NCI-H774 (cell line): ENCODE data around the gene BRAP.
"Not testable (repeated sequence)": the region's sequence is repeated elsewhere in the genome, so short reads cannot be mapped to it uniquely, and the experiment has no call there.

Source experiments
- DNase-seq: peaks from one replicate; lab custom pipeline; 2025; lab: John Stamatoyannopoulos, UW

The BRAP gene

GRCh38 chr12:111677186-111677585, 8.6 kb downstream of the BRAP start:
- no peak for DNase-seq

- no peak for DNase-seq
Observed at GRCh38 chr12:111673503-111673902, 12.3 kb downstream of the BRAP start.

DNA sequence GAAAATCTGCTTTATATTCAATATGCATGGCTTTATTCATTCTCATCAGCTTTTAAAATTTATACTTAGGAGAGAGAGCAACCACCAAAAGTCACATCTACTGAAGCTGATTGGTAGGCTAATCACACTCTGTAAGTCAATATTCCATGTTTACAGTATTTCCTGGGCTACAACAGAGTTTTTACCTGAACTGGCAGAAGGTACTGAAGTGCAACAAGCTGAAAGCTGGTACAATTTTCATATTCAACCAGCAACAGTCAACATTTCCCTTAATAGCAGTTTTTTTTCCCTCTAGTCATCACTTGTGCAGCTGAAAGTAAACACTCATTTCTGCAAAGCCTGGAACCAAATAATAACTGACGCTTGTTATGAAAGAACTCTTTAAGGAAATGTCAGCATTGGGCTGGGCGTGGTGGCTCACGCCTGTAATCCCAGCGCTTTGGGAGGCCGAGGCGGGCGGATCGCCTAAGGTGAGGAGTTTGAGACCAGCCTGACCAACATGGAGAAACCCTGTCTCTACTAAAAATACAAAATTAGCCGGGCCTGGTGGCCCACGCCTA, 12.9 kb downstream of the BRAP start:
- DNase-seq = peak; percentile 23

DNA sequence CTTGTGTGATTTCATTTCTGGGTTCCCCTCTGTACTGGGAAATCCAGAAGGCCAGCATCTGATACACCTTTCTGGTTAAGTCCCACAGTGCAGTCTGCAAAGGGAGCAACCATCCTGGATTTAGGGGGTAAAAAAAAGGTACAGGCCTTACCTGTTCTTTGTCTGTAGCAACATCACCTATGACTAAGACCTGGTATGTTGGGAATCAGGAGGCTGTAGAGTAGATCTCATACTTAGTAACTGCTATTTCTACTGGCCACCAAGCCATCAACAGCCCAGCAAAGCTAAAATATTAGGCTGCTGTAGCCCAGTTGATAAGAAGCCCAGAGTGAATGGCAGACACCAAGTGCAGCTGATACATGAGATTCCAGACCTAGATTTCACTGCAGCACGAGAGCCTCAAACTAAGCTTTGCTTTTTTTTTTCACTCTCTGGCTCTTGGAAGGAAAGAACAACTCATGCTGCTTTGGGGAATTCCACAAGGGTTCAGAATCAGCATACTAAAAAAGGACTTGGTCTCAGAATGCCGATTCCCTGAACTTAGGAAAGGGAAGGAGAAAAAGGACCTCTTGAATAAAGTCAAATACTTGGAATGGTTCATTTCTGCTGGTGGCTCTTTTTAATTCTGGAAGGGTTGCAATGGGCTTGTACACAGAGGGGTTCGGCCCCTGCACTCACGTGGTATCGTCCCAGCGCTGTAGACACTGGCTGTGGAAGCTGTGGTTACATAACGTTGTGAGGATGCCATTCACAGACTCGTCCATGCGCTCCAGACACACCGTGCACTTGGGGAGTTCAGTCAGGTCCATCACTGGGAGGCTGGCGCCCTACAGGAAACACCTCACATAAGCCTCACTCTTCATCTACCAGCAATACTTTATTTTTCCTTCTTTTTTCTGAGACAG, 20.5 kb downstream of the BRAP start:
- DNase-seq = no peak

DNA sequence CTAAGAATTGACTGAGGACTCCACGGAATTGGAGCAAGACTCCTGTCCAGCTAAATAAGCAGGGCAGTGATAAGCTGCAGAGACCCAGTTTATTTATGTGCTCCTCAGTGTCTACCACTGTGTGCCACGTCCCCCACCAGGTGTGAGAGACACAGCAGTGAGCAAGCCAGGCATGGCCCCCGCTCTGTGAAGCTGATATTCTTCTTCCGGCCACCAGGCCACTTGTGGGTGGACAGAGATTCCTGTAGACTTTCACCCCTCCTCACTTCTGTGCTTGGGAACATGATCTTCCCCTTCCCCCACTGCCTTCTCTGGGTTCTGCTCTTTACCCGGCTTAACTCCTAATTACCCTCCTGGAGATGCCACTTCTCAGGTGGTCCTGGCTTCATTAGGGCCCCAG, 21.3 kb downstream of the BRAP start:
- no peak for DNase-seq

- no peak for DNase-seq
Observed at GRCh38 chr12:111656016-111656415, 29.7 kb downstream of the BRAP start.

DNA sequence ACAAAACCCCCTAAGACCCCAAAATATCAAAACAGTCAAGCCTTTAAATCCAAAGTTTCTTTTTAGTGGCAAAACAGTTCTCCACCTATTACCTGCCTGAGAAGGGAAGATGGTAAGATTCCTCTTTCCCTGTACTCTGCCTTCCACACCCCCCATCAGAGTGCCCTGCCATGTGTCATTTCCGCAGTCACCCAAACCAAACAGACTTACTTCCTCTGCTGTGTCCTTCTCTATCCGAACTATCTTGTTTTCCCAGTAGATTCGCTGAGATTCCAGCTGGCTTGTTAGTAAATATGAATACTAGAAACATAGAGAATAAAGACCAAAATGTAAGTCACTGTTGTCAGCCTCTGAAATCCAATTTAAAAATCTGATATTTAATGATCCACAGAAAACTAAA, 30.4 kb downstream of the BRAP start:
- no peak for DNase-seq

GRCh38 chr12:111653596-111653995, 32.2 kb downstream of the BRAP start:
- DNase-seq = no peak

DNA sequence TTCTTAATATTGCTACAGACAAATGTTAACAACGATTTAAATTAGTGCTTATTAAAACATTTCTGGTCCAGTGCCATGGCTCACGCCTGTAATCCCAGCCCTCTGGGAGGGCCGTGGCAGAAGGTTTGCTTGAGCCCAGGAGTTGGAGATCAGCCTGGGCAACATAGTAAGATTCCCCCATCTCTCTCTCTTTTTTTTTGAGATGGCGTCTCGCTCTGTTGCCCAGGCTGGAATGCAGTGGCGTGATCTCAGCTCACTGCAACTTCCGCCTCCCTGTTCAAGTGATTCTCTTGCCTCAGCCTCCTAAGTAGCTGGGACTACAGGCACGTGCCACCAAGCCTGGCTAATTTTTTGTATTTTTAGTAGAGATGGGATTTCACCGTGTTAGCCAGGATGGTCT, 33.2 kb downstream of the BRAP start:
- not testable (repeated sequence) for DNase-seq

- no peak for DNase-seq
Observed at GRCh38 chr12:111650912-111651311, 34.8 kb downstream of the BRAP start.

GRCh38 chr12:111645433-111645832, 40.3 kb downstream of the BRAP start:
- DNase-seq = no peak

DNA sequence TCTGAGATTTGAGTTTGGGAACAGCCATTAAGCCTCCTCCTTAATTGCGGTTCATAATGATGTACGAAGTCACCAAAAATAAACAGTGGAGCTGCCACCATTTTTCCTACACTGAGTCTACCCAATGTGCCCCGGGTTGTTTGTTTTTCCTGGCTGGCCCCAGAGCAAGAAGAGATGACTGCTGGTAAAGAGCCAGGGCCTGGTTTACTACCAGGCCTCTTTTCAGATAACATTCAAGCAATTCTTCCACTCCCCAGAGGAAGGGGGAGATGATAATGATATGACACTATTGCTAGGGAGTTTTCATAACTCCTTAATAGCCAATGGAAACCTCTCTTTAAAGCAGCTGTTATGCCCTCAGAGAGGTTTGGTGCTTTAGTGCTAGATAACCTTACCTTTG, 42.3 kb downstream of the BRAP start:
- DNase-seq = peak; percentile 16

DNA sequence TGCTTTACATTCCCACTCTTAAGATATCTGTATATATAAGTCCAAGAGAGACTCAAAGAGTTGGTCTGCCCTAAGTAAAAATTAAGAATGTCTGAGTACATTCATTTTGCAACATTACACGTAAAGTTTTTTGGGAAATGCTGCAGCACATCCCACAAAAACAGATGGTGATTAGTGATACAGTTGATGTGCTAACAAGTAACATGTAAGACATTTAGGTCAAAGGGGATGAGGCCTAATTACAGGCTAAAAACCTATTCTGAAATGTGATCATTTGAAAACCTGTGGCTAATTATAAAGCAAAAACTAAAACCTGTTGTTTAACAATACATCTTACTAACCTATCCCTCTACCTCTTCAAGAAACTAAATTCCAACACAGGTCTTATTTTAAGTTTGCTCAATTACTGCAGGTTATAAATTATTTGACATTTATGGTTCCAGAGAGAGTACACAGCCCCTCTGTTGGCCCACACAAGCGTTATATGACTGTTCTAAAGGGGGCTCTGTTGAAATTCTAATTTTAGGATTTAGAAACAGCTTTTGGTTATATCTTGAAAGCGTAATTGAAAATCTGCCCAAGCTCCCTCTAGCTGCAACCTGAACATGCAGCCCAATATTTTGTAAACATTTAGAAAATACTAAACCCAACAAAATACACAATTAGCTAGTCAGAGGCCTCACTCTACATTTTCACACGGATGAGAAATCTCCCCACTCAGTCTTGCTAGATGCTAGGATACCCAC, 42.9 kb downstream of the BRAP start:
- DNase-seq = no peak

- no peak for DNase-seq
Observed at GRCh38 chr12:111640506-111640905, 45.2 kb downstream of the BRAP start.

DNA sequence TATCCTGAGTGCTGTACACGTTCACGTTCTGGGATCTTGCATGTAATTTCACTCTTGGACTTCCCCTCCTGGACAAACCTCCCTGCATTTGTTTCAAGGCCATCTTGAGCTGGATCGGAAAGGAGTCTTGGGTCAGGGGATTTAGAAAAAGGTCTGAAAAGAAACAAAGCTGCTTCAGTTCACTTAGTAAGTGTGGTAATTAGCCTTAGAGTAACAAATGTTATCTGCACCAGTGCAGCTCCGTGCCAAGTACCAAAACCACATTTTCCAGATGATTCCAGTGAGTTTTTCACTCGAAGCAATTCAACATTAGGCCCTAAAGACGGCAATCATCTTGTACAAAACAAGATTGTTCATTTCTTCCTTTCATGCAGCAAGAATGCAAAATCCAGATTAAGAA, 47.2 kb downstream of the BRAP start:
- no peak for DNase-seq

DNA sequence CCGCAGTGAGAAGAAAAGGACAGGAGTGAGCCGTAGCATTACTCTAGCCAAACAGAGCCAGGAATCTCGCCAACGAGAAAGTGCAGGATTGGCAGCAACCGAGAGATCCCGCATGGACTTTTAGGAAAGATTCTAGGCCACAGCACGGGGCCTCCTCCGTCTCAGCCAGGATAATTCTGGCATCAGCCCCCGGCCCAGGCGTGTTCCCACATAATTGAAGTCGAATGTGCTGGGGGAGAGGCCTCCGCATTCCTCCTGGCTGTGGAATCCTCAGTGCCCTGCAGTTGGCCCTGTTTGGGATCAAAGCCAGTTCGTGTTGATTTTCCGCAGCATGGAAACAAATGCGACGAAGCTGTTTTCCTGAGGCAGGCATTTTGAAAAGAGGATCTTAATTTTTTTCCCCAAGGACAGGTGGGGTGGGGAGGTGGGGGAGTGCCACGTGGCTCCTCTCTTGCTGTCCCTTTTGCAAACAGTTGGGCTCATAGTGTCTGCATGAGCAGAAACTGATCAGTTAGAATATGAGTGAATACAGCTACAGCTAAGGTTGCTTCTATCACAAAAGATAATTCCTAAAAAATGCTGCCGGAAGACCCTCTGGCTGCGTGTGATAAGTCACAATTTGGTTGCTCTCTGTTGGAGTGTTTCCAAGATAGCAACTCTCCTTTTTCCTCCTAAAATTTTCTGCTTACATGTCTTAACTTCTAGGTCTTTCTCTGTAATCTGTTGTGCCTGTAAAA, 49.4 kb downstream of the BRAP start:
- no peak for DNase-seq

GRCh38 chr12:111635524-111635923, 50.2 kb downstream of the BRAP start:
- no peak for DNase-seq

- no peak for DNase-seq
Observed at GRCh38 chr12:111628505-111629260, 57.1 kb downstream of the BRAP start.

- no peak for DNase-seq
Observed at GRCh38 chr12:111626230-111626629, 59.5 kb downstream of the BRAP start.

DNA sequence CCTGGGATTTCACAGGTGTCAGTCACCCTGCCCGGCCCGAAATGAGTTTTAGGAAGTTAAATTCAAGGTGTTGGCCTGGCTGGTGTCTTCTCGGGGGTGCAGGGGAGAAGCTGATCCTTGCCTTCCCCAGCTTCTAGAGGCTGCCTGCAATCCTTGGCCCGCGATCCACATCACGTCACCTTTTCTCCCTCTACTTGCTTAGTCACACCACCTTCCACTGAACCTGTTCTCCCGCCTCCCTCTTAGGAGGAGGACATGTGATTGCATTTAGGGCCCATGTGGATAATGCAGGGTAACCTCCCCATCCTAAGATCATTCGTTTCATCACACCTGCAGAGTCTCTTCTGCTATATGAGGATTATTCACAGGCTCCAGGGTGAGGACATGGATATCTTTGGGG, 61.2 kb downstream of the BRAP start:
- DNase-seq = no peak

GRCh38 chr12:111617841-111618240, 67.9 kb downstream of the BRAP start:
- not testable (repeated sequence) for DNase-seq
